GM12878 (cell line): Measurements from ENCODE around the gene ATP4A. TPM values are rescaled to one million over a fixed set of nuclear protein-coding genes. Genes with fewer than 3 reads are reported as not detected.

ENCODE experiments used
- ATAC-seq: fragments of 200-7000 bp; cut with Tn5 transposase; 3 replicates; pipeline ENCODE4 v1.9.1; 2020; ENCODE audit warnings: mild to moderate bottlenecking, moderate library complexity
- BruUV-seq: library from RNA; stranded (reverse); fragments of 400-500 nt; replicated peaks from 2 replicates; lab custom pipeline; 2021; lab: Mats Ljungman, UMichigan
- CTCF ChIA-PET: fragments of 300-600 bp; sonication (Branson Sonifier 250); formaldehyde crosslinking; extraction: SDS; loops from one replicate; lab custom pipeline; 2021; ENCODE audit warnings: inconsistent platforms; lab: Yijun Ruan, JAX
- POLR2A ChIA-PET: fragments of 350-600 bp; formaldehyde crosslinking; extraction: SDS; loops from one replicate; lab custom pipeline; 2021; ENCODE audit warnings: inconsistent platforms; lab: Charles Lee
- RAD21 ChIA-PET: fragments of 300-600 bp; sonication (Branson Sonifier 250); formaldehyde crosslinking; loops from one replicate; lab custom pipeline; 2023; ENCODE audit warnings: antibody characterized with exemption; ENCODE audit not compliant: unreplicated experiment; lab: Charles Lee
- SMC1A ChIA-PET: fragments of 300-600 bp; sonication (Branson Sonifier 250); formaldehyde crosslinking; loops from one replicate; lab custom pipeline; 2023; ENCODE audit not compliant: unreplicated experiment, uncharacterized antibody; lab: Charles Lee
- DNase-seq: peaks from one replicate; pipeline ENCODE4 v3.0.0-alpha.2; 2011; ENCODE audit warnings: low read depth, low spot score
- FAIRE-seq: peaks from 3 replicates; lab custom pipeline; 2011; peaks lifted over from hg19 to GRCh38; lab: Jason Lieb, UNC
- H2AFZ ChIP-seq: 2 replicates; pipeline ENCODE4 v1.6.0; 2011; ENCODE audit warnings: low read depth, low read length, control low read depth; ENCODE audit not compliant: control insufficient read depth
- H3K27ac ChIP-seq: 2 replicates; pipeline ENCODE4 v1.5.1; 2011; ENCODE audit warnings: control low read depth; ENCODE audit not compliant: control insufficient read depth, insufficient read depth
- H3K27me3 ChIP-seq, 2 experiments: replicated peaks in 1 of 2; 2 replicates each; pipeline versions ENCODE4 v1.6.0 to v1.6.1; 2011; ENCODE audit warnings: low read length in 1 of 2; ENCODE audit not compliant: control insufficient read depth in 2 of 2, insufficient read depth in 2 of 2
- H3K36me3 ChIP-seq, 2 experiments: 2 replicates each; pipeline ENCODE4 v1.5.1; 2011; ENCODE audit warnings: low read length in 1 of 2; ENCODE audit not compliant: control insufficient read depth in 2 of 2, insufficient read depth in 2 of 2
- H3K4me1 ChIP-seq: 2 replicates; pipeline ENCODE4 v1.6.1; 2011; ENCODE audit warnings: mild to moderate bottlenecking, low read length, moderate library complexity, mixed read lengths; ENCODE audit not compliant: control insufficient read depth, insufficient read depth
- H3K4me2 ChIP-seq: 2 replicates; pipeline ENCODE4 v1.6.0; 2011; ENCODE audit warnings: control low read depth; ENCODE audit not compliant: control insufficient read depth, insufficient read depth
- H3K4me3 ChIP-seq: fragments of 200-600 bp; sonication (generic); 2 replicates; pipeline ENCODE4 v1.5.1; 2016
- H3K79me2 ChIP-seq: 2 replicates; pipeline ENCODE4 v1.6.0; 2011; ENCODE audit warnings: low read length; ENCODE audit not compliant: control insufficient read depth, insufficient read depth
- H3K9ac ChIP-seq: 2 replicates; pipeline ENCODE4 v1.8.0; 2011; ENCODE audit warnings: low read length, control low read depth, mixed read lengths; ENCODE audit not compliant: control insufficient read depth, insufficient read depth
- H3K9me3 ChIP-seq: replicated peaks from 3 replicates; pipeline ENCODE4 v1.5.1; 2011; ENCODE audit warnings: mild to moderate bottlenecking, low read length; ENCODE audit not compliant: control insufficient read depth, insufficient read depth
- H4K20me1 ChIP-seq: 2 replicates; pipeline ENCODE4 v1.6.0; 2011; ENCODE audit not compliant: control insufficient read depth, insufficient read depth
- BMI1 ChIP-seq: fragments of 450-650 bp; IDR thresholded peaks from 2 replicates; pipeline ENCODE4 v1.6.1; 2016; ENCODE audit warnings: mild to moderate bottlenecking, moderate library complexity, borderline replicate concordance
- CHD4 ChIP-seq: fragments of 200-600 bp; sonication (generic); IDR thresholded peaks from 2 replicates; pipeline ENCODE4 v1.6.1; 2016; ENCODE audit warnings: mild to moderate bottlenecking
- E2F8 ChIP-seq: fragments of 450-650 bp; IDR thresholded peaks from 2 replicates; pipeline ENCODE4 v1.6.1; 2018; ENCODE audit warnings: mild to moderate bottlenecking, low read depth, moderate library complexity; ENCODE audit not compliant: partially characterized antibody
- EZH2 ChIP-seq: IDR thresholded peaks from 2 replicates; pipeline ENCODE4 v1.6.1; 2012; ENCODE audit warnings: low read depth, mild to moderate bottlenecking, control low read depth, inconsistent platforms, low read length, borderline replicate concordance; ENCODE audit not compliant: control insufficient read depth
- FOXK2 ChIP-seq: fragments of 450-650 bp; IDR thresholded peaks from 2 replicates; pipeline ENCODE4 v1.6.1; 2017; ENCODE audit warnings: mild to moderate bottlenecking, moderate library complexity
- IKZF1 ChIP-seq: fragments of 450-650 bp; conservative IDR thresholded peaks from 2 replicates; pipeline ENCODE4 v1.6.1; 2017; ENCODE audit warnings: antibody characterized with exemption, mild to moderate bottlenecking
- JUND ChIP-seq: IDR thresholded peaks from 2 replicates; pipeline ENCODE4 v1.6.1; 2012; ENCODE audit warnings: low read depth, mild to moderate bottlenecking, low read length, improper control_type of control experiment, moderate library complexity
- MTA2 ChIP-seq: fragments of 450-650 bp; IDR thresholded peaks from 2 replicates; pipeline ENCODE4 v1.6.1; 2016; ENCODE audit warnings: low read depth, mild to moderate bottlenecking, moderate library complexity
- PML ChIP-seq: IDR thresholded peaks from 2 replicates; pipeline ENCODE4 v1.6.1; 2012; ENCODE audit warnings: low read length, inconsistent platforms
- RAD21 ChIP-seq: IDR thresholded peaks from 2 replicates; pipeline ENCODE4 v1.6.1; 2011; ENCODE audit warnings: mild to moderate bottlenecking, low read depth, low read length, moderate library complexity; ENCODE audit not compliant: insufficient read depth
- SIN3A ChIP-seq: IDR thresholded peaks from 2 replicates; pipeline ENCODE4 v1.6.1; 2012; ENCODE audit warnings: low read depth, low read length, improper control_type of control experiment
- ZBTB33 ChIP-seq: fragments of 450-650 bp; IDR thresholded peaks from 2 replicates; pipeline ENCODE4 v1.6.1; 2017; ENCODE audit warnings: mild to moderate bottlenecking
- ZBTB40 ChIP-seq: fragments of 450-650 bp; IDR thresholded peaks from 2 replicates; pipeline ENCODE4 v1.6.1; 2016; ENCODE audit warnings: mild to moderate bottlenecking, moderate library complexity, borderline replicate concordance
- ZNF384 ChIP-seq: IDR thresholded peaks from 2 replicates; pipeline ENCODE4 v1.6.1; 2012; ENCODE audit warnings: low read depth, mild to moderate bottlenecking, low read length, improper control_type of control experiment, borderline replicate concordance
- WGBS: methylation state at CpG from one replicate; pipeline ENCODE4 v1.1.6; 2016; ENCODE audit warnings: low lambda C conversion rate; ENCODE audit not compliant: insufficient replicate concordance, insufficient coverage; ENCODE audit errors: missing lambda C conversion rate; 5-methylcytosine and 5-hydroxymethylcytosine counted together
- in situ Hi-C: fragments of 300-500 bp; cut with MboI; formaldehyde crosslinking; loops from 9 replicates; pipeline ENCODE4 v1.14.3; 2018; ENCODE audit warnings: mixed read lengths
- intact Hi-C: fragments of 100-400 bp; cut with micrococcal nuclease; formaldehyde crosslinking; loops from one replicate; pipeline ENCODE4 v1.14.2; 2022; ENCODE audit not compliant: unreplicated experiment
- polyA plus RNA-seq, 11 experiments: library from polyadenylated mRNA; depleted of rRNA in 4 of 11; unstranded in 6 of 11; stranded (reverse) in 5 of 11; fragments of >200 nt; fragmentation: Nextera tagmentation in 4 of 11; fragmentation: Illumina TruSeq in 1 of 11; extraction: Ambion mirVana in 4 of 11; extraction: Trizol in 1 of 11; gene quantifications; 1 replicate in 1 of 11; 2 replicates in 10 of 11; pipeline versions ENCODE4 v1.2.1 to v1.2.3, GENCODE V29; 2011 to 2016; ENCODE audit warnings: inconsistent platforms in 2 of 11, missing spikeins in 2 of 11, low read depth in 1 of 11
- total RNA-seq, 4 experiments: library from RNA; depleted of rRNA in 3 of 4; stranded (reverse); fragments of >200 nt in 3 of 4; fragmentation: Illumina TruSeq in 1 of 4; extraction: Trizol in 1 of 4; gene quantifications; 2 replicates each; pipeline versions ENCODE4 v1.2.1 to v1.2.3, GENCODE V29; 2013 to 2021

The ATP4A gene
- total and polyA plus RNA-seq, 10 of the 15 experiments (the other 5 are each of a cell fraction or from before 2014, with no cell fraction given): 0.03 to 1.5 (median 0.11) TPM; not detected in 3

GRCh38 chr19:35590875-35591274 is 27.4 kb upstream of the ATP4A start (continued):
- TF ChIP-seq ZNF384: no peak

GRCh38 chr19:35587321-35587720 is 23.9 kb upstream of the ATP4A start:
- no peaks in the 10 kb centered on the region for H3K79me2 ChIP-seq
- TF ChIP-seq JUND: no peak
- no peak for TF ChIP-seq RAD21
- no peak for TF ChIP-seq FOXK2
- TF ChIP-seq SIN3A: no peak
- no peak for TF ChIP-seq EZH2
- TF ChIP-seq PML: no peak
- no peak for TF ChIP-seq ZBTB40
- TF ChIP-seq CHD4: no peak
- no peak for TF ChIP-seq IKZF1
- TF ChIP-seq E2F8: no peak
- no peak for TF ChIP-seq ZBTB33
- TF ChIP-seq MTA2: no peak
- no peak for TF ChIP-seq BMI1
- H3K9me3 ChIP-seq: no peaks in the 10 kb centered on the region; the same call in 2 of the 3 replicates
- H4K20me1 ChIP-seq: no peaks in the 10 kb centered on the region
- H2AFZ ChIP-seq: no peak overlapping the region
- H3K27me3 ChIP-seq: no peaks in the 10 kb centered on the region
- DNase-seq (no peak), ATAC-seq (no peak), FAIRE-seq (no peak)
- H3K4me1 ChIP-seq: no peaks in the 10 kb centered on the region
- H3K4me2 ChIP-seq: no peak overlapping the region
- no peak overlapping the region for H3K9ac ChIP-seq
- in situ Hi-C loops: no loop called here
- SMC1A ChIA-PET: interaction anchor here (1.1 to 1.4 kb wide), 3 partner anchors 39 to 77 kb away, joined by 3 to 6 read pairs (median 4); no protein-coding TSS in a partner anchor
- 0% methylated on average over 1 of the region's 1 CpG for WGBS
- BruUV-seq: no TSS peak
- intact Hi-C loops: no loop called here
- H3K4me3 ChIP-seq: no peak overlapping the region
- CTCF ChIA-PET: interaction anchor here (0.8 to 2.0 kb wide), 5 partner anchors 31 to 100 kb away, joined by 3 to 5 read pairs (median 4); no protein-coding TSS in a partner anchor
- RAD21 ChIA-PET: interaction anchor here (1.5 kb wide), 1 partner anchor 57 kb away, joined by 3 read pairs; no protein-coding TSS in a partner anchor
- no peak overlapping the region for H3K27ac ChIP-seq
- no peaks in the 10 kb centered on the region for H3K36me3 ChIP-seq
- POLR2A ChIA-PET: no interaction called here
